ENCODE measurements around the gene AHNAK2.

DNA sequence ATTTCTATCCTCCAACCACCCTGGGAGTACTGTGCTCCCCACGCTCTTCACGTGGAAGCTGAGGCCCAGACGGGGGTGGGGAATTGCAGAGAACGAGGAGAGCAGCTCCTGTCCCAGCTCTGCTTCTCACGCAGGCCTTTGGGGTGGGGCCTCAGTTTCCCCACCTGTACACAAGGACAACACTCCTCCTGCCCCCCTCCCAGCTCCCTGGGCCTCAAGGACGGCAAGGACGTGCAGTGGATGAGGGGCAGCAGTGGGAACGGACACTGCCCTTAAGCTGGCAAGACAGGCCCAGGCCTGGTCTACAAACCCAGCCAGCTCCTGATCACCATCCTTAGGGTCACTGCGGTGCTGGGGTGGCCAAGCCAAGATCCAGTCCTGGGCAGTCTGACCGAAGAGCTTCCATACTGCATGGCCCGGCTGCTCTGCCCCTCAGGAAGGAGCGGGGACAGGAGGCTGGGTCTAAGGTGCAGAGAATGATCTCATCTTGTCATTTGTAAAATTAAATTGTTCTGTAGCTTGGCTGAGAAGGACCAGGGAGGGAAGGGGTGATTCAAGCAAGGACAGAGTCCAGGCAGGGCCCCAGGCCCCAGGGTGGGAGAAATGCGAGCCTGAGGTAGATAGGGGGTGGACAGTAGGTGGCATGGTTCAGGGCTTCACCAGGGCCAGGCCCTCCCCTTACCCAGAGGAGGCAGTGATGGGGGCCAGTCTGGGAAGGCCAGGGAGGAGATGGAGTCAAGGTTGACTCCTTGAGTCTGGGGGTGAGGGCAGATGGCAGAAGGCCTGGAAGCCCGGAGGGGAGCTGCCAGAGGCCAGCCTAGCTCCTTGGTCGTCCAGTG, 6.1 kb upstream of the AHNAK2 start:
- TF ChIP-seq, protein P1, sequence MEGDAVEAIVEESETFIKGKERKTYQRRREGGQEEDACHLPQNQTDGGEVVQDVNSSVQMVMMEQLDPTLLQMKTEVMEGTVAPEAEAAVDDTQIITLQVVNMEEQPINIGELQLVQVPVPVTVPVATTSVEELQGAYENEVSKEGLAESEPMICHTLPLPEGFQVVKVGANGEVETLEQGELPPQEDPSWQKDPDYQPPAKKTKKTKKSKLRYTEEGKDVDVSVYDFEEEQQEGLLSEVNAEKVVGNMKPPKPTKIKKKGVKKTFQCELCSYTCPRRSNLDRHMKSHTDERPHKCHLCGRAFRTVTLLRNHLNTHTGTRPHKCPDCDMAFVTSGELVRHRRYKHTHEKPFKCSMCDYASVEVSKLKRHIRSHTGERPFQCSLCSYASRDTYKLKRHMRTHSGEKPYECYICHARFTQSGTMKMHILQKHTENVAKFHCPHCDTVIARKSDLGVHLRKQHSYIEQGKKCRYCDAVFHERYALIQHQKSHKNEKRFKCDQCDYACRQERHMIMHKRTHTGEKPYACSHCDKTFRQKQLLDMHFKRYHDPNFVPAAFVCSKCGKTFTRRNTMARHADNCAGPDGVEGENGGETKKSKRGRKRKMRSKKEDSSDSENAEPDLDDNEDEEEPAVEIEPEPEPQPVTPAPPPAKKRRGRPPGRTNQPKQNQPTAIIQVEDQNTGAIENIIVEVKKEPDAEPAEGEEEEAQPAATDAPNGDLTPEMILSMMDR (IDR thresholded peaks at IDR 0.05; ENCODE audit: low read length): no peak
- no peak for TF ChIP-seq EZH2 (optimal IDR thresholded peaks at IDR 0.05; ENCODE audit: low read depth, low read length)
- TF ChIP-seq EZH2phosphoT487 (IDR thresholded peaks at IDR 0.05; ENCODE audit: low read length): no peak

Data from MM.1S (cell line).